Psoas muscle (tissue), 8 donors: ENCODE results near the gene RBM48. TPM values are rescaled to one million over a fixed set of nuclear protein-coding genes. Genes with fewer than 3 reads are reported as not detected.
"Not testable (repeated sequence)": the region's sequence is repeated elsewhere in the genome, so short reads cannot be mapped to it uniquely, and the experiment has no call there.

Experiments used
- ATAC-seq, 4 donors: fragments of 200-7000 bp; cut with Tn5 transposase; one replicate each; pipeline ENCODE4 v1.9.1; 2020; ENCODE audit warnings: moderate library complexity in 3 of 4, mild to moderate bottlenecking in 2 of 4
- DNase-seq, 2 donors: peaks; one replicate each; pipeline ENCODE4 v3.0.0-alpha.2; 2020
- H3K27ac ChIP-seq: fragments of 200-600 bp; one replicate; pipeline ENCODE4 v1.8.0; 2022
- H3K27me3 ChIP-seq, 3 donors: fragments of 200-600 bp in 1 of 3; one replicate each; pipeline versions ENCODE4 v1.6.1 to v1.8.0; 2013 to 2022; ENCODE audit warnings: low read length in 2 of 3, mild to moderate bottlenecking in 2 of 3, moderate library complexity in 1 of 3; ENCODE audit not compliant: insufficient read depth in 3 of 3
- H3K36me3 ChIP-seq, 2 donors: fragments of 200-600 bp in 1 of 2; one replicate each; pipeline versions ENCODE4 v1.6.1 to v1.8.0; 2013 to 2022; ENCODE audit warnings: low read depth in 1 of 2, mild to moderate bottlenecking in 1 of 2, moderate library complexity in 1 of 2; ENCODE audit not compliant: insufficient read depth in 1 of 2
- H3K4me1 ChIP-seq: fragments of 200-600 bp; one replicate; pipeline ENCODE4 v1.8.0; 2022
- H3K4me3 ChIP-seq: fragments of 200-600 bp; one replicate; pipeline ENCODE4 v1.8.0; 2022; ENCODE audit warnings: mild to moderate bottlenecking
- H3K9me3 ChIP-seq: fragments of 200-600 bp; one replicate; pipeline ENCODE4 v1.8.0; 2022
- CTCF ChIP-seq: fragments of 200-600 bp; IDR thresholded peaks from one replicate; pipeline ENCODE4 v1.8.0; 2022; ENCODE audit warnings: antibody characterized with exemption
- WGBS, 3 donors: extraction: QIAGEN DNeasy Blood & Tissue Kit; methylation state at CpG; one replicate each; pipeline versions ENCODE4 v1.1.6 to v1.1.7; 2013; 5-methylcytosine and 5-hydroxymethylcytosine counted together
- intact Hi-C, 2 donors: fragments of 100-400 bp; cut with DNase I; formaldehyde crosslinking; loops; one replicate each; pipeline versions ENCODE4 v1.11.0 to v1.14.2; 2022
- polyA plus RNA-seq, 3 donors: library from polyadenylated mRNA; stranded (reverse); fragments of 200-250 nt; gene quantifications; one replicate each; pipeline ENCODE4 v1.2.3, GENCODE V29; 2013
- total RNA-seq, 4 donors: library from RNA; stranded (reverse); fragmentation: NEBNext Ultra II Directional in 2 of 4; extraction: Animal tissue kit (Norgen Biotek cat#: 25700) in 2 of 4; gene quantifications; one replicate each; pipeline versions ENCODE4 v1.2.1 to v1.2.4, GENCODE V29; 2021 to 2023
- donor health status: healthy with polysubstance abuse.
- donor health status: DM: no; HTN: no; CAD: no; lungs with moderate emphysema.
- donor health status: Bipolar disorder and iron deficiency.
- donor health status: healthy.
- donor health status: DM: yes; HTN: yes; CAD: no.
- donor health status: DM: no; HTN: no; CAD: no.
- donor health status: DM: no; HTN: no; CAD: no.
- donor health status: DM: yes; HTN: yes; CAD: no.

The RBM48 gene
- total and polyA plus RNA-seq, 7 donors = 7.7 to 28.0 (median 12.3) TPM

GRCh38 chr7:92527300-92528187 is 1.1 kb upstream of the RBM48 start:
- peak; percentile 31 to 60 (median 40) for ATAC-seq
- TF ChIP-seq CTCF = no peak
- peaks cover 17% of the 10 kb centered on the region for H3K4me1 ChIP-seq
- H3K27ac ChIP-seq = peak overlapping the region; percentile 95
- DNase-seq = peak in 1 of 2 donors; percentile 59
- 1% methylated on average over 29 to 31 of the region's 31 CpGs for WGBS, 3 donors
- H3K36me3 ChIP-seq = peaks cover 9 to 29% of the 10 kb centered on the region in 2 donors
- peak overlapping the region; percentile 86 for H3K4me3 ChIP-seq
- H3K27me3 ChIP-seq = no peaks in the 10 kb centered on the region
- intact Hi-C loops = loop anchor here in 1 of 2 donors (5.0 kb wide), 1 partner anchor 80 kb away; the partner anchor contains the start of gene GATAD1
- no peaks in the 10 kb centered on the region for H3K9me3 ChIP-seq

- Histone ChIP-seq H3K36me3 (peaks cover 11 to 42% of the 10 kb centered on the region in 2 donors), H3K9me3 (no peaks in the 10 kb centered on the region), H3K27me3 (no peaks in the 10 kb centered on the region), H3K27ac (peak overlapping the region; percentile 95), H3K4me3 (peak overlapping the region; percentile 86), H3K4me1 (peaks cover 17% of the 10 kb centered on the region)
- WGBS, 3 donors = 0 to 1% (median 1%) methylated on average over 13 of the region's 13 CpGs
- no peak for TF ChIP-seq CTCF
- intact Hi-C loops = loop anchor here in 1 of 2 donors (5.0 kb wide), 1 partner anchor 82 kb away; the partner anchor contains the start of gene GATAD1
- ATAC-seq (peak in 2 of 4 donors; percentile 4 to 27), DNase-seq (no peak)
Measured at GRCh38 chr7:92528958-92529264, 316 bp downstream of the RBM48 start.

GRCh38 chr7:92534572-92534971 is 6.0 kb downstream of the RBM48 start:
- intact Hi-C loops = no loop called here
- ATAC-seq (no peak), DNase-seq (no peak)
- Histone ChIP-seq H3K9me3 (no peaks in the 10 kb centered on the region), H3K27ac (no peak overlapping the region), H3K4me3 (no peak overlapping the region), H3K36me3 (peaks cover 13 to 98% of the 10 kb centered on the region in 2 donors), H3K4me1 (peaks cover 9% of the 10 kb centered on the region), H3K27me3 (no peaks in the 10 kb centered on the region)
- no peak for TF ChIP-seq CTCF
- WGBS, 3 donors = 81 to 88% (median 81%) methylated on average over 9 of the region's 9 CpGs

- H3K27ac ChIP-seq, DNase-seq, H3K9me3 ChIP-seq, H3K27me3 ChIP-seq, H3K4me3 ChIP-seq, H3K4me1 ChIP-seq, intact Hi-C loops, ATAC-seq: not testable (repeated sequence)
- H3K36me3 ChIP-seq = peaks cover 0 to 14% of the 10 kb centered on the region in 2 donors
- 85 to 95% (median 95%) methylated on average over 3 of the region's 3 CpGs for WGBS, 3 donors
Measured at GRCh38 chr7:92543542-92543941, 14.9 kb downstream of the RBM48 start.

GRCh38 chr7:92545116-92545515 is 16.5 kb downstream of the RBM48 start:
- ATAC-seq, DNase-seq, H3K27me3 ChIP-seq, intact Hi-C loops, H3K4me1 ChIP-seq, H3K9me3 ChIP-seq, H3K27ac ChIP-seq, H3K36me3 ChIP-seq, H3K4me3 ChIP-seq: not testable (repeated sequence)
- WGBS, 3 donors = 94 to 96% (median 94%) methylated on average over 27 to 30 of the region's 30 CpGs
